Ectodermal cell (in vitro differentiated cells): ENCODE measurements around the gene SDR9C7.
"Not testable (repeated sequence)": the region's sequence is repeated elsewhere in the genome, so short reads cannot be mapped to it uniquely, and the experiment has no call there.

ENCODE experiments used
- H3K27ac ChIP-seq: 2 replicates; pipeline ENCODE4 v1.7.0; 2013; ENCODE audit warnings: mild to moderate bottlenecking, low read depth, low read length; ENCODE audit not compliant: insufficient read depth, poor library complexity, severe bottlenecking
- H3K27me3 ChIP-seq: 2 replicates; pipeline ENCODE4 v1.7.0; 2013; ENCODE audit warnings: mild to moderate bottlenecking, low read length; ENCODE audit not compliant: insufficient read depth, control insufficient read depth, poor library complexity, severe bottlenecking
- H3K36me3 ChIP-seq: one replicate; pipeline ENCODE4 v1.7.0; 2013; ENCODE audit warnings: low read length; ENCODE audit not compliant: control insufficient read depth, insufficient read depth
- H3K4me1 ChIP-seq: one replicate; pipeline ENCODE4 v1.7.0; 2013; ENCODE audit warnings: low read length; ENCODE audit not compliant: control insufficient read depth, insufficient read depth
- H3K4me3 ChIP-seq: 2 replicates; pipeline ENCODE4 v1.7.0; 2013; ENCODE audit warnings: low read depth, low read length, control low read depth; ENCODE audit not compliant: insufficient read depth
- H3K9me3 ChIP-seq: 2 replicates; pipeline ENCODE4 v1.7.0; 2013; ENCODE audit warnings: mild to moderate bottlenecking, low read length, moderate library complexity; ENCODE audit not compliant: control insufficient read depth
- WGBS, 2 experiments: methylation state at CpG; one replicate each; pipeline ENCODE4 v1.1.7; 2013; ENCODE audit warnings: missing lambda C conversion rate in 2 of 2; 5-methylcytosine and 5-hydroxymethylcytosine counted together

SDR9C7 gene

GRCh38 chr12:56935157-56935556 lies 949 bp upstream of the SDR9C7 start:
- 87 to 91% methylated on average over 2 of the region's 2 CpGs for WGBS, 2 experiments
- Histone ChIP-seq H3K27me3 (no peaks in the 10 kb centered on the region), H3K27ac (no peak overlapping the region), H3K4me1 (peaks cover 6% of the 10 kb centered on the region), H3K36me3 (no peaks in the 10 kb centered on the region), H3K4me3 (no peak overlapping the region), H3K9me3 (no peaks in the 10 kb centered on the region)

- WGBS, 2 experiments = 91 to 100% methylated on average over 1 of the region's 1 CpG
- no peak overlapping the region for H3K27ac ChIP-seq
Observed at GRCh38 chr12:56932867-56933266, 1.3 kb downstream of the SDR9C7 start.

GRCh38 chr12:56932146-56932545 lies 2.1 kb downstream of the SDR9C7 start:
- no peaks in the 10 kb centered on the region for H3K9me3 ChIP-seq
- H3K36me3 ChIP-seq = no peaks in the 10 kb centered on the region
- 71 to 74% methylated on average over 5 of the region's 5 CpGs for WGBS, 2 experiments
- H3K4me3 ChIP-seq = no peak overlapping the region
- H3K27me3 ChIP-seq = no peaks in the 10 kb centered on the region
- H3K4me1 ChIP-seq = peaks cover 27% of the 10 kb centered on the region
- H3K27ac ChIP-seq = no peak overlapping the region

More at GRCh38 chr12:56932867-56933266, 1.3 kb downstream of the SDR9C7 start:
- Histone ChIP-seq H3K4me1 (peaks cover 23% of the 10 kb centered on the region), H3K27me3 (no peaks in the 10 kb centered on the region), H3K4me3 (no peak overlapping the region), H3K9me3 (no peaks in the 10 kb centered on the region), H3K36me3 (no peaks in the 10 kb centered on the region)

GRCh38 chr12:56931474-56931978 lies 2.7 kb downstream of the SDR9C7 start:
- no peak overlapping the region for H3K4me3 ChIP-seq
- H3K27me3 ChIP-seq = no peaks in the 10 kb centered on the region
- peaks cover 27% of the 10 kb centered on the region for H3K4me1 ChIP-seq
- no peak overlapping the region for H3K27ac ChIP-seq
- H3K36me3 ChIP-seq = no peaks in the 10 kb centered on the region
- H3K9me3 ChIP-seq = no peaks in the 10 kb centered on the region
- WGBS, 2 experiments = 65 to 75% methylated on average over 2 of the region's 2 CpGs

- WGBS, 2 experiments = 92 to 95% methylated on average over 8 of the region's 8 CpGs
- peaks cover 27% of the 10 kb centered on the region for H3K4me1 ChIP-seq
- no peak overlapping the region for H3K27ac ChIP-seq
- no peaks in the 10 kb centered on the region for H3K27me3 ChIP-seq
- H3K4me3 ChIP-seq = no peak overlapping the region
- no peaks in the 10 kb centered on the region for H3K36me3 ChIP-seq
- H3K9me3 ChIP-seq = no peaks in the 10 kb centered on the region
Observed at GRCh38 chr12:56930241-56930640, 4.0 kb downstream of the SDR9C7 start.

GRCh38 chr12:56929780-56930179 lies 4.4 kb downstream of the SDR9C7 start:
- Histone ChIP-seq H3K4me3 (no peak overlapping the region), H3K9me3 (no peaks in the 10 kb centered on the region), H3K27ac (no peak overlapping the region), H3K36me3 (no peaks in the 10 kb centered on the region), H3K27me3 (no peaks in the 10 kb centered on the region), H3K4me1 (peaks cover 27% of the 10 kb centered on the region)
- WGBS, 2 experiments = 81 to 87% methylated on average over 4 of the region's 4 CpGs

GRCh38 chr12:56928262-56928661 lies 5.9 kb downstream of the SDR9C7 start:
- Histone ChIP-seq H3K4me1 (peaks cover 27% of the 10 kb centered on the region), H3K36me3 (no peaks in the 10 kb centered on the region), H3K9me3 (no peaks in the 10 kb centered on the region), H3K4me3 (no peak overlapping the region), H3K27ac (no peak overlapping the region), H3K27me3 (no peaks in the 10 kb centered on the region)
- WGBS, 2 experiments = 47 to 52% methylated on average over 3 of the region's 3 CpGs

- H3K9me3 ChIP-seq = no peaks in the 10 kb centered on the region
- no peaks in the 10 kb centered on the region for H3K36me3 ChIP-seq
- 90 to 93% methylated on average over 4 of the region's 4 CpGs for WGBS, 2 experiments
- no peak overlapping the region for H3K4me3 ChIP-seq
- H3K27ac ChIP-seq = no peak overlapping the region
- H3K4me1 ChIP-seq = peaks cover 27% of the 10 kb centered on the region
- no peaks in the 10 kb centered on the region for H3K27me3 ChIP-seq
Observed at GRCh38 chr12:56927281-56927680, 6.9 kb downstream of the SDR9C7 start.

- WGBS, 2 experiments = 64 to 77% methylated on average over 1 of the region's 1 CpG
- Histone ChIP-seq H3K36me3 (no peaks in the 10 kb centered on the region), H3K9me3 (no peaks in the 10 kb centered on the region), H3K27ac (no peak overlapping the region), H3K4me3 (no peak overlapping the region), H3K27me3 (no peaks in the 10 kb centered on the region), H3K4me1 (no peaks in the 10 kb centered on the region)
Observed at GRCh38 chr12:56922031-56922430, 12.2 kb downstream of the SDR9C7 start.

- Histone ChIP-seq H3K4me3 (no peak overlapping the region), H3K4me1 (no peaks in the 10 kb centered on the region), H3K27ac (no peak overlapping the region), H3K27me3 (no peaks in the 10 kb centered on the region), H3K36me3 (no peaks in the 10 kb centered on the region), H3K9me3 (no peaks in the 10 kb centered on the region)
- WGBS, 2 experiments = 85 to 93% methylated on average over 1 of the region's 1 CpG
Observed at GRCh38 chr12:56921346-56921745, 12.9 kb downstream of the SDR9C7 start.

GRCh38 chr12:56918139-56918538 lies 16.1 kb downstream of the SDR9C7 start:
- 86 to 97% methylated on average over 3 of the region's 3 CpGs for WGBS, 2 experiments
- not testable (repeated sequence) for H3K4me1 ChIP-seq, H3K27me3 ChIP-seq, H3K9me3 ChIP-seq, H3K36me3 ChIP-seq, H3K27ac ChIP-seq, H3K4me3 ChIP-seq
